Neural progenitor cell (in vitro differentiated cells): Measurements from ENCODE around the gene CENPP. TPM values are rescaled to one million over a fixed set of nuclear protein-coding genes. Genes with fewer than 3 reads are reported as not detected.

Source experiments
- DNase-seq: peaks from one replicate; pipeline ENCODE4 v3.0.0-alpha.2; 2016; ENCODE audit warnings: low spot score
- H2AFZ ChIP-seq: fragments of 200-600 bp; sonication (generic); replicated peaks from 2 replicates; pipeline ENCODE4 v1.6.1; 2016; ENCODE audit warnings: antibody characterized with exemption
- H3F3A ChIP-seq: fragments of 200-600 bp; sonication (generic); 2 replicates; pipeline ENCODE4 v1.6.1; 2016; ENCODE audit warnings: antibody characterized with exemption, low read depth
- H3K27ac ChIP-seq: fragments of 200-600 bp; sonication (generic); 2 replicates; pipeline ENCODE4 v1.5.1; 2016; ENCODE audit warnings: mild to moderate bottlenecking
- H3K27me3 ChIP-seq: fragments of 200-600 bp; sonication (generic); 2 replicates; pipeline ENCODE4 v1.6.1; 2016; ENCODE audit warnings: mild to moderate bottlenecking, moderate library complexity
- H3K36me3 ChIP-seq: fragments of 200-600 bp; sonication (generic); 2 replicates; pipeline ENCODE4 v1.5.1; 2016
- H3K4me1 ChIP-seq: fragments of 200-600 bp; sonication (generic); 2 replicates; pipeline ENCODE4 v1.6.1; 2016; ENCODE audit warnings: mixed run types
- H3K4me2 ChIP-seq: fragments of 200-600 bp; sonication (generic); 2 replicates; pipeline ENCODE4 v1.6.1; 2016
- H3K4me3 ChIP-seq: fragments of 200-600 bp; sonication (generic); 2 replicates; pipeline ENCODE4 v1.5.1; 2016
- H3K79me2 ChIP-seq: fragments of 200-600 bp; sonication (generic); 2 replicates; pipeline ENCODE4 v1.6.1; 2016; ENCODE audit warnings: low read depth
- H3K9ac ChIP-seq: fragments of 200-600 bp; sonication (generic); 2 replicates; pipeline ENCODE4 v1.6.1; 2016
- H3K9me3 ChIP-seq: fragments of 200-600 bp; sonication (generic); 2 replicates; pipeline ENCODE4 v1.5.1; 2016; ENCODE audit warnings: low read depth
- H4K20me1 ChIP-seq: fragments of 200-600 bp; sonication (generic); 2 replicates; pipeline ENCODE4 v1.6.1; 2016; ENCODE audit warnings: low read depth
- H3K27ac Mint-ChIP-seq: 3 replicates; pipeline ENCODE4 v1.8.0; 2021; ENCODE audit warnings: mixed read lengths
- H3K27me3 Mint-ChIP-seq: 2 replicates; pipeline ENCODE4 v1.8.0; 2022; ENCODE audit warnings: low read depth, mild to moderate bottlenecking, inconsistent platforms, moderate library complexity, mixed read lengths; ENCODE audit not compliant: insufficient read depth
- H3K36me3 Mint-ChIP-seq: 3 replicates; pipeline ENCODE4 v1.8.0; 2021; ENCODE audit warnings: mixed read lengths
- H3K4me1 Mint-ChIP-seq: 3 replicates; pipeline ENCODE4 v1.8.0; 2021; ENCODE audit warnings: mixed read lengths
- H3K4me3 Mint-ChIP-seq: 3 replicates; pipeline ENCODE4 v1.8.0; 2021; ENCODE audit warnings: mild to moderate bottlenecking, moderate library complexity, mixed read lengths
- H3K9me3 Mint-ChIP-seq: 3 replicates; pipeline ENCODE4 v1.8.0; 2020; ENCODE audit warnings: mixed read lengths
- CTCF ChIP-seq: fragments of 200-600 bp; sonication (generic); IDR thresholded peaks from 2 replicates; pipeline ENCODE4 v1.5.1; 2017; ENCODE audit warnings: antibody characterized with exemption, mild to moderate bottlenecking
- EZH2 ChIP-seq: fragments of 200-600 bp; sonication (generic); IDR thresholded peaks from 2 replicates; pipeline ENCODE4 v1.6.1; 2017; ENCODE audit warnings: antibody characterized with exemption, mild to moderate bottlenecking, moderate library complexity
- EZH2phosphoT487 ChIP-seq: fragments of 200-600 bp; sonication (generic); IDR thresholded peaks from 2 replicates; pipeline ENCODE4 v1.6.1; 2017; ENCODE audit warnings: antibody characterized with exemption
- total RNA-seq: library from RNA; depleted of rRNA; stranded (reverse); fragments of >200 nt; gene quantifications from 2 replicates; pipeline ENCODE4 v1.2.3, GENCODE V29; 2015; ENCODE audit warnings: low replicate concordance

CENPP gene
- total RNA-seq, 1 donor from 2014 or later: 10.7 TPM

GRCh38 chr9:92608909-92609445, 283.2 kb downstream of the CENPP start:
- Mint-ChIP-seq H3K9me3 (peaks cover 14% of the 10 kb centered on the region), H3K27me3 (peaks cover 10% of the 10 kb centered on the region), H3K36me3 (peaks cover 9% of the 10 kb centered on the region), H3K27ac (peak overlapping the region; percentile 65), H3K4me3 (no peak overlapping the region), H3K4me1 (peaks cover 12% of the 10 kb centered on the region)
- Histone ChIP-seq H3K27ac (peak overlapping the region; percentile 94), H3F3A (peaks cover 21% of the 10 kb centered on the region), H3K9me3 (peaks cover 13% of the 10 kb centered on the region), H3K79me2 (no peaks in the 10 kb centered on the region), H3K9ac (peak overlapping the region; percentile 25), H3K4me1 (peaks cover 17% of the 10 kb centered on the region), H2AFZ (peak overlapping the region; percentile 77), H4K20me1 (no peaks in the 10 kb centered on the region), H3K4me2 (peak overlapping the region; percentile 48), H3K36me3 (no peaks in the 10 kb centered on the region), H3K27me3 (no peaks in the 10 kb centered on the region), H3K4me3 (no peak overlapping the region)
- DNase-seq: peak; percentile 87
- TF ChIP-seq CTCF (no peak), EZH2phosphoT487 (no peak), EZH2 (no peak)

- DNase-seq: no peak
- no peak overlapping the region for H3K9ac ChIP-seq
- H3K27ac ChIP-seq: no peak overlapping the region
- H3F3A ChIP-seq: peaks cover 21% of the 10 kb centered on the region
- no peak overlapping the region for H3K4me2 ChIP-seq
- no peak overlapping the region for H3K4me3 ChIP-seq
- H3K4me1 ChIP-seq: peaks cover 17% of the 10 kb centered on the region
- TF ChIP-seq EZH2phosphoT487: no peak
- no peak for TF ChIP-seq EZH2
- Mint-ChIP-seq H3K27me3 (peaks cover 4% of the 10 kb centered on the region), H3K27ac (no peak overlapping the region), H3K4me1 (peaks cover 12% of the 10 kb centered on the region), H3K9me3 (peaks cover 3% of the 10 kb centered on the region), H3K36me3 (peaks cover 19% of the 10 kb centered on the region), H3K4me3 (no peak overlapping the region)
- H2AFZ ChIP-seq: no peak overlapping the region
- H3K79me2 ChIP-seq: no peaks in the 10 kb centered on the region
- H3K9me3 ChIP-seq: peaks cover 3% of the 10 kb centered on the region
- no peaks in the 10 kb centered on the region for H3K27me3 ChIP-seq
- H4K20me1 ChIP-seq: no peaks in the 10 kb centered on the region
- H3K36me3 ChIP-seq: no peaks in the 10 kb centered on the region
These were observed 285.0 kb downstream of the CENPP start for GRCh38 chr9:92610470-92611420.

GRCh38 chr9:92611621-92612285, 286.0 kb downstream of the CENPP start:
- no peak for TF ChIP-seq EZH2
- TF ChIP-seq CTCF: no peak
- TF ChIP-seq EZH2phosphoT487: no peak
- Histone ChIP-seq H3K9ac (no peak overlapping the region), H3F3A (peaks cover 21% of the 10 kb centered on the region), H4K20me1 (no peaks in the 10 kb centered on the region), H3K36me3 (no peaks in the 10 kb centered on the region), H3K4me3 (no peak overlapping the region), H3K27ac (no peak overlapping the region), H3K4me2 (no peak overlapping the region), H3K9me3 (no peaks in the 10 kb centered on the region), H3K79me2 (no peaks in the 10 kb centered on the region), H3K27me3 (no peaks in the 10 kb centered on the region), H3K4me1 (peaks cover 17% of the 10 kb centered on the region), H2AFZ (no peak overlapping the region)
- Mint-ChIP-seq H3K27ac (peak overlapping the region; percentile 63), H3K4me3 (no peak overlapping the region), H3K4me1 (peaks cover 12% of the 10 kb centered on the region), H3K9me3 (no peaks in the 10 kb centered on the region), H3K27me3 (peaks cover 4% of the 10 kb centered on the region), H3K36me3 (peaks cover 20% of the 10 kb centered on the region)
- DNase-seq: no peak
